HG02571 (cell line): ENCODE measurements around the gene TYW5.
"Not testable (repeated sequence)": the region's sequence is repeated elsewhere in the genome, so short reads cannot be mapped to it uniquely, and the experiment has no call there.

ENCODE experiments used
- ATAC-seq: cut with Tn5 transposase; IDR thresholded peaks from one replicate; pipeline ENCODE4 v1.9.1; 2021; ENCODE audit warnings: mild to moderate bottlenecking, moderate library complexity; ENCODE audit not compliant: unreplicated experiment

The TYW5 gene

DNA sequence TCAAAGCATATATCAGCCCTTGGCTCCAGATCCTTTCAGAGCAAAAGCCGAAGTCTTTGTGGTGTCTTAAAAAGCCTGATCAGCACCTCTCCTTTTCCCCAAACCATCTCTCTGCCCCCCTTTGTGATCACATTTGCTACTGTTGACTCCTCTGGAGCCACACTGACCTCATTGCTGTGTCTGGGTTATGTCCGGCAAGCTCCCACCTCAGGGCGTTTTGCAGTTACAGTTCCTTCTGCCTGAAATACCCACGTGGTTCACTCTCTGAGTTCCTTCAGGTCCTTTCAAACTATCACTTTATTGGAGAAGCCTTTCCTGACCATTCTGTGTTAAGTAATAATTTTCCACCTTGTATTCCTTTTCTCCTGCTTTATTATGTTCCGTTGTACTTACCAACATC lies 32.4 kb downstream of the TYW5 start:
- ATAC-seq, result no peak

- no peak for ATAC-seq
Observed at GRCh38 chr2:199916980-199917379, 38.3 kb downstream of the TYW5 start.

DNA sequence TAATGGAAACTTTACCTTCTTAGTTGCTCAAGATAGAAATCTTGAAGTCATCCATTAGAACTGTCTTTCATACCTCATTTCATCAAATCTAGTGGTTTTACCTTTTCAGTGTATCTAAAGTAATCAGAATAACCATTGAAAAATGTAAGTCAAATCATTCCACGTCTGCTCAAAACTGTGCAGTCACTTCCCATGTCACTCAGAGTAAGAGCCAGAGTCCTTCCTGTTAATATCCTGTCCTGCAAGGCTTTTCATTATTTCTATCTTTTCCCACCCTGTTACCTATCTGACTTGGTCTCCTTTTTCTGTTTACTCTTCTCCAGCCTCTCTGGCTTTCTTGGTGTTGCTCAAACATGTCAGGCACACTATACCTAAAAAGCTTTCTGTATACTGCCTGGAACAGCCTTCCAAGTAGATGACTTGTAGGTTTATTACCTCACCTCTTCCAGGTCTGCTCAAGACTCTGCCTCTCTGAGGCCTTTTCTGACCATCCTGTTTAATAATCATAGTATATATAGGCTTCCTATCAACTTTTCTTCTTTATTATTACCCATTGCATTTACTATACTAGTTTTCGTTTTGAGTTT lies 40.8 kb downstream of the TYW5 start:
- no peak for ATAC-seq

- not testable (repeated sequence) for ATAC-seq
Observed at GRCh38 chr2:199912553-199913114, 42.7 kb downstream of the TYW5 start.

- no peak for ATAC-seq
Observed at GRCh38 chr2:199911877-199912161, 43.5 kb downstream of the TYW5 start.

DNA sequence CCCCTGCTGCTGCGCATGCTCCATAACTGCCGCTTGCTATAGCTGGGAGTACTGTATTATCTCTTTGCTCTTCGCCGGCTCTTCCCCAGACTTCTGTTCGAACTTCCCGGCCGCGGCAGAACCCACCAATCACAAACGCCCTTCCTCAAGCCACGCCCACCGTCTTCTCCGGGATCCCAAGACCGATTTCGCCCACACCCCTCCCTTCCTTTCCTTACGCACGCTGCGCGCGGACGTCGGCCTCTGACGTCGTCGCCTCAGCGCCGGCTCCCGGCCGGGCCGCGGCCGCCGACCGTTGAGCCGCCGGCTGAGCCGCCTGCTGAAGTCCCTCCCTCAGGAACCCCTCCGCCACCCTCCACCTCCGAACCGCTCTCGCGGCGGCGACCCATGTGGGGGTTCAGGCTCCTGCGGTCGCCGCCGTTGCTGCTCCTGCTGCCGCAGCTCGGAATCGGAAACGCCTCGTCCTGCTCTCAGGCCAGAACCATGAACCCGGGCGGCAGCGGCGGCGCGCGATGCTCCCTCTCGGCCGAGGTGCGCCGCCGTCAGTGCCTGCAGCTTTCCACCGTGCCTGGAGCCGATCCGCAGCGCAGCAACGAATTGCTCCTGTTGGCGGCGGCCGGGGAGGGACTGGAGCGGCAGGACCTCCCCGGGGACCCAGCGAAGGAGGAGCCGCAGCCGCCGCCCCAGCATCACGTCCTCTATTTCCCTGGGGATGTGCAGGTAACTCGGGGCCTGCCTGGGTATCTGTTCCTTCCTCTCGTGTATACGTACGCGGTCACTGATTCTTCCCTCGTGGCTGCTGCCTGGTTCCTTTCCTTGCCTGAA lies 44.0 kb downstream of the TYW5 start, which contains the start of gene C2orf69:
TSS of gene C2orf69 (plus strand) at position 242 of the 825 bp plus-strand sequence. CDS start at position 388, 146 bp downstream.
- peak; percentile 91 for ATAC-seq

DNA sequence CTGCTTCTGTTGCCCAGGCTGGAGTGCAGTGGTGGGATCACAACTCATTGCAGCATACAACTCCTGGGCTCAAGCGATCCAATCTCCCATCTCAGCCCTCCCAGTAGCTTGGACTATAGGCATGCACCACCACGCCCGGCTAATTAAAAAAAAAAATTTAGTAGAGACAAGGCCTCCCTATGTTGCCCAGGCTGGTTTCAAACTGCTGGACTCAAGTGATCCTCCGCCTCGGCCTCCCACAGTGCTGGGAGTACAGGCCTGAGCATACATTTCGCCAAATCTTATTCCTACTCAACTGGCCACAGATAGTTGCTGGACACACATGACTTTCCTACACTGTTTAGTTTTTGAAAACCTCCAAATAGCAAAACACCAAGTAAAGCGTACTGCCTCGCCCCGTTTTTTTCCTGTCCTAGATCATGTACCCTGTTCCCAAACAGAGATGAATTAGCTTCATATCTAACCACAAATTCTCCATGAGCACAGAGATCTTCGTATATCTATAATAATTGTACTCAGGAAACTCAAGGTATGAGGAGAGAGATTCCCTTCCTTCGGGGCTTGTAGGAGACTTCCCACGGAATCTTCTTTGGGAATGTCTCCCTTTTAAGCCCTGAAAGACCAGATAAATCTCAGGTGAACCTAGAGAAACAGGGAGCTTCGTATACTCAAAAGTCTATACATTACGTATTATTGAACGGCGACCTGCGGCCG lies 44.8 kb downstream of the TYW5 start:
- ATAC-seq, result no peak

GRCh38 chr2:199907008-199907714 lies 48.1 kb downstream of the TYW5 start:
- ATAC-seq, result no peak

DNA sequence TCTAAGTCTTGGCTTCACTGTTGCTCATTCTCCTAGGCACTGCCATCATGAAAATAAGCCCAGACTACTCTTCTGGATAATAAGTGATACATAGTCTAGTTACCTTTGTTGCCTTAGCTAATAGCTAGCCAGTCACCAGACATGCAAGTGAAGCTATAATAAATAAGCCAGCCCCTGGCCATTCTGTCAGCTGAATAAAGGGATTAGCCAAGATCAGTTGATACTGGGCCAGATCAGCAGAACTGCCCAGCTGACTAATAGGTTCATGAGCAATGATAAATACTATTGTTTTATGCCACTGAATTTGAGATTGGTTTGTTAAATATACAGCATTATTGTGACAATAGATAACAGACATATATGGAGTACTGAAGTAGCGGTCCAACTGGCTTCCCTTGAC lies 52.2 kb downstream of the TYW5 start:
- ATAC-seq, result no peak

GRCh38 chr2:199902486-199903110 lies 52.7 kb downstream of the TYW5 start:
- no peak for ATAC-seq

- ATAC-seq, result no peak
Observed at GRCh38 chr2:199901942-199902341, 53.3 kb downstream of the TYW5 start.

- ATAC-seq, result no peak
Observed at GRCh38 chr2:199896617-199897016, 58.7 kb downstream of the TYW5 start.

DNA sequence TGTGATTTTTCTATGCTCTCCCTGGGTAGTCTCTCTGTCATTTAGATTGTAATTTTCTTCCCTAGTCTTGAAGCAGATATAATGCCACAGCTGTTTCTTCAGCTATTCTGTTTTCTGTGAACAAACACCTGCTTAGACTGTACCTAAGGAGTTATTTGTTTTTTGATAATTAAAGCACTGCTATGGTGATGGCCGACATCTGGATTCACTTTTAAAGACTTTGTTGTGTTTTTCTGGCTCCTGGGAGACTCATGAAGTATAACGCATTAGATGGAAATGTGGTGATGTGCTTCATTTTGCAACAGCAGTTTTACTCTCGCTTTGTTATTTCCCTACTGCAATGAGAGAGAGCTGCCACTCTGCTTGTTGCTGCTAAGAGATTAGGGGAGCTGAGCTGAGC lies 59.9 kb downstream of the TYW5 start:
- ATAC-seq, result no peak

- ATAC-seq, result no peak
Observed at GRCh38 chr2:199883474-199884212, 71.6 kb downstream of the TYW5 start.

GRCh38 chr2:199882667-199883066 lies 72.6 kb downstream of the TYW5 start:
- ATAC-seq, result no peak
